Gastrocnemius medialis (tissue), 4 donors: Measurements from ENCODE around the gene C18orf63. TPM values are rescaled to one million over a fixed set of nuclear protein-coding genes. Genes with fewer than 3 reads are reported as not detected.

Experiments used
- ATAC-seq, 2 donors: fragments of 150-250 bp; one replicate each; pipeline ENCODE4 v1.9.1; 2016
- DNase-seq, 2 donors: peaks; one replicate each; pipeline ENCODE4 v3.0.0-alpha.2; 2019
- H3K27ac ChIP-seq, 4 donors: fragments of 200-600 bp; sonication (generic); 1 replicate in 1 of 4; 2 replicates in 3 of 4; pipeline ENCODE4 v1.5.1; 2016 to 2018; ENCODE audit warnings: mild to moderate bottlenecking in 2 of 4, moderate library complexity in 1 of 4
- H3K27me3 ChIP-seq, 3 donors: fragments of 200-600 bp; sonication (generic) in 2 of 3; 1 replicate in 1 of 3; 2 replicates in 2 of 3; pipeline versions ENCODE4 v1.5.1 to v1.6.0; 2016 to 2019; ENCODE audit warnings: mild to moderate bottlenecking in 1 of 3, moderate library complexity in 1 of 3
- H3K36me3 ChIP-seq, 2 donors: fragments of 200-600 bp; sonication (generic) in 1 of 2; one replicate each; pipeline ENCODE4 v1.5.1; 2017 to 2018
- H3K4me1 ChIP-seq, 2 donors: fragments of 200-600 bp; sonication (generic) in 1 of 2; one replicate each; pipeline ENCODE4 v1.5.1; 2016 to 2017; ENCODE audit warnings: mild to moderate bottlenecking in 2 of 2
- H3K4me3 ChIP-seq, 4 donors: fragments of 200-600 bp; sonication (generic) in 3 of 4; 1 replicate in 1 of 4; 2 replicates in 3 of 4; pipeline ENCODE4 v1.5.1; 2016 to 2019; ENCODE audit warnings: mild to moderate bottlenecking in 2 of 4
- H3K9me3 ChIP-seq, 3 donors: fragments of 200-600 bp; sonication (generic) in 2 of 3; 1 replicate in 1 of 3; 2 replicates in 2 of 3; pipeline ENCODE4 v1.5.1; 2016 to 2019
- CTCF ChIP-seq, 5 experiments: fragments of 450-650 bp in 3 of 5; fragments of 200-600 bp in 2 of 5; sonication (generic) in 2 of 5; IDR thresholded peaks in 4 of 5; conservative IDR thresholded peaks in 1 of 5; 1 replicate in 4 of 5; 2 replicates in 1 of 5; pipeline ENCODE4 v1.5.1; 2016 to 2019; ENCODE audit warnings: antibody characterized with exemption in 5 of 5, mild to moderate bottlenecking in 3 of 5, moderate library complexity in 3 of 5
- POLR2A ChIP-seq, 2 donors: fragments of 450-650 bp; IDR thresholded peaks; one replicate each; pipeline ENCODE4 v1.6.1; 2017; ENCODE audit warnings: antibody characterized with exemption in 2 of 2, mild to moderate bottlenecking in 2 of 2, moderate library complexity in 2 of 2
- in situ Hi-C, 4 donors: fragments of 200-750 bp; cut with MboI; loops; one replicate each; pipeline versions ENCODE4 v1.15.0 to v1.8.0; 2017; ENCODE audit warnings: low sequenced_read_pairs in 4 of 4
- intact Hi-C: fragments of 100-400 bp; cut with DNase I; formaldehyde crosslinking; loops from one replicate; pipeline ENCODE4 v1.15.1; 2023; ENCODE audit warnings: low total_unique reads
- total RNA-seq, 4 donors: library from RNA; depleted of rRNA; stranded (reverse); fragments of >200 nt; gene quantifications; one replicate each; pipeline versions ENCODE4 v1.1.0 to v1.2.3, GENCODE V29; 2016

C18orf63 gene
- total RNA-seq, 4 donors from 2014 or later, result not detected

- TF ChIP-seq POLR2A (IDR thresholded peaks at IDR 0.05) (no peak), CTCF (IDR thresholded peaks at IDR 0.05 in 4 of 5, conservative IDR thresholded peaks at IDR 0.05 in 1 of 5) (no peak)
- in situ Hi-C loops (no loop called here), intact Hi-C loops (no loop called here)
- no peaks in the 10 kb centered on the region for H3K36me3 ChIP-seq
- H3K27ac ChIP-seq, result no peak overlapping the region
- no peaks in the 10 kb centered on the region for H3K27me3 ChIP-seq
- H3K4me1 ChIP-seq, result peaks cover 0 to 3% of the 10 kb centered on the region in 2 donors
- H3K4me3 ChIP-seq, result no peak overlapping the region
- ATAC-seq (peak; percentile 62 to 75), DNase-seq (no peak)
- no peaks in the 10 kb centered on the region for H3K9me3 ChIP-seq
Observed at GRCh38 chr18:74271635-74272034, 44.0 kb upstream of the C18orf63 start.

- ATAC-seq (no peak), DNase-seq (no peak)
- intact Hi-C loops (no loop called here), in situ Hi-C loops (no loop called here)
- no peaks in the 10 kb centered on the region for H3K9me3 ChIP-seq
- no peak overlapping the region for H3K4me3 ChIP-seq
- H3K27ac ChIP-seq, result no peak overlapping the region
- TF ChIP-seq POLR2A (IDR thresholded peaks at IDR 0.05) (no peak), CTCF (IDR thresholded peaks at IDR 0.05 in 4 of 5, conservative IDR thresholded peaks at IDR 0.05 in 1 of 5) (no peak)
- no peaks in the 10 kb centered on the region for H3K36me3 ChIP-seq
- H3K27me3 ChIP-seq, result no peaks in the 10 kb centered on the region
- H3K4me1 ChIP-seq, result peaks cover 0 to 3% of the 10 kb centered on the region in 2 donors
Observed at GRCh38 chr18:74273394-74273793, 42.2 kb upstream of the C18orf63 start.

- H3K27me3 ChIP-seq, result no peaks in the 10 kb centered on the region
- no peak overlapping the region for H3K4me3 ChIP-seq
- ATAC-seq, result no peak
- H3K4me1 ChIP-seq, result peaks cover 0 to 3% of the 10 kb centered on the region in 2 donors
- no peak for TF ChIP-seq CTCF (IDR thresholded peaks at IDR 0.05 in 4 of 5, conservative IDR thresholded peaks at IDR 0.05 in 1 of 5)
- TF ChIP-seq POLR2A (IDR thresholded peaks at IDR 0.05), result no peak
- H3K27ac ChIP-seq, result no peak overlapping the region
- intact Hi-C loops (no loop called here), in situ Hi-C loops (no loop called here)
- no peaks in the 10 kb centered on the region for H3K36me3 ChIP-seq
- no peaks in the 10 kb centered on the region for H3K9me3 ChIP-seq
- no peak for DNase-seq
Observed at GRCh38 chr18:74274700-74275099, 40.9 kb upstream of the C18orf63 start.

- no peaks in the 10 kb centered on the region for H3K27me3 ChIP-seq
- no peak for DNase-seq
- in situ Hi-C loops, result no loop called here
- H3K36me3 ChIP-seq, result no peaks in the 10 kb centered on the region
- H3K4me3 ChIP-seq, result no peak overlapping the region
- no peak for ATAC-seq
- TF ChIP-seq CTCF (IDR thresholded peaks at IDR 0.05 in 4 of 5, conservative IDR thresholded peaks at IDR 0.05 in 1 of 5) (no peak), POLR2A (IDR thresholded peaks at IDR 0.05) (no peak)
- H3K4me1 ChIP-seq, result peaks cover under 1 to 3% of the 10 kb centered on the region in 2 donors
- no peaks in the 10 kb centered on the region for H3K9me3 ChIP-seq
- H3K27ac ChIP-seq, result no peak overlapping the region
- intact Hi-C loops, result no loop called here
Observed at GRCh38 chr18:74275736-74276135, 39.9 kb upstream of the C18orf63 start.

GRCh38 chr18:74276609-74277008 lies 39.0 kb upstream of the C18orf63 start:
- no peaks in the 10 kb centered on the region for H3K36me3 ChIP-seq
- no peak for ATAC-seq
- intact Hi-C loops (no loop called here), in situ Hi-C loops (no loop called here)
- no peak overlapping the region for H3K4me3 ChIP-seq
- no peak overlapping the region for H3K27ac ChIP-seq
- no peaks in the 10 kb centered on the region for H3K27me3 ChIP-seq
- TF ChIP-seq CTCF (IDR thresholded peaks at IDR 0.05 in 4 of 5, conservative IDR thresholded peaks at IDR 0.05 in 1 of 5) (no peak), POLR2A (IDR thresholded peaks at IDR 0.05) (no peak)
- H3K9me3 ChIP-seq, result no peaks in the 10 kb centered on the region
- no peak for DNase-seq
- H3K4me1 ChIP-seq, result peaks cover 8 to 9% of the 10 kb centered on the region in 2 donors
